H1 (cell line): Measurements from ENCODE around the gene BEX2. TPM values are rescaled to one million over a fixed set of nuclear protein-coding genes. Genes with fewer than 3 reads are reported as not detected.

Experiments
- BACH1 ChIP-seq: IDR thresholded peaks from 2 replicates; pipeline ENCODE4 v1.6.1; 2012; ENCODE audit warnings: low read length, improper control_type of control experiment
- GTF2F1 ChIP-seq: IDR thresholded peaks from 2 replicates; pipeline ENCODE4 v1.6.1; 2012; ENCODE audit warnings: low read depth, low read length, improper control_type of control experiment, borderline replicate concordance
- JUN ChIP-seq: IDR thresholded peaks from 2 replicates; pipeline ENCODE4 v1.6.1; 2011; ENCODE audit warnings: low read depth, mild to moderate bottlenecking, improper control_type of control experiment, low read length
- KDM1A ChIP-seq: fragments of 200-600, 300-600 bp; sonication (generic); IDR thresholded peaks from 2 replicates; pipeline ENCODE4 v1.7.1; 2016; ENCODE audit warnings: mild to moderate bottlenecking, low read length, borderline replicate concordance
- MAFK ChIP-seq: IDR thresholded peaks from 2 replicates; pipeline ENCODE4 v1.6.1; 2012; ENCODE audit warnings: low read depth, mild to moderate bottlenecking, improper control_type of control experiment, low read length
- NRF1 ChIP-seq: IDR thresholded peaks from 2 replicates; pipeline ENCODE4 v1.6.1; 2011; ENCODE audit warnings: mild to moderate bottlenecking, low read depth, low read length, improper control_type of control experiment
- SIN3A ChIP-seq, 2 experiments: IDR thresholded peaks in 1 of 2; conservative IDR thresholded peaks in 1 of 2; 2 replicates each; pipeline ENCODE4 v1.6.1; 2011 to 2012; ENCODE audit warnings: low read length in 2 of 2, improper control_type of control experiment in 1 of 2, low read depth in 1 of 2, mild to moderate bottlenecking in 1 of 2
- SRF ChIP-seq: IDR thresholded peaks from 2 replicates; pipeline ENCODE4 v1.6.1; 2011; ENCODE audit warnings: mild to moderate bottlenecking, low read depth, low read length, moderate library complexity
- polyA plus RNA-seq, 7 experiments: library from polyadenylated mRNA; depleted of rRNA in 3 of 7; stranded (reverse) in 5 of 7; unstranded in 2 of 7; fragments of >200 nt in 5 of 7; fragments of 200-250 nt in 2 of 7; gene quantifications; 1 replicate in 5 of 7; 2 replicates in 1 of 7; 4 replicates in 1 of 7; pipeline versions ENCODE4 v1.2.1 to v1.2.3, GENCODE V29; 2011 to 2013; ENCODE audit warnings: missing spikeins in 2 of 7, mixed read lengths in 2 of 7
- total RNA-seq: library from RNA; stranded (reverse); fragmentation: NEBNext Ultra II Directional; extraction: Animal tissue kit (Norgen Biotek cat#: 25700); gene quantifications from 2 replicates; pipeline ENCODE4 v1.2.1, GENCODE V29; 2021
- TF ChIP-seq, protein P1 (sequence below), 3 experiments: IDR thresholded peaks; 1 replicate in 2 of 3; 2 replicates in 1 of 3; pipeline versions ENCODE4 v1.5.1 to v1.6.1; 2011; ENCODE audit warnings: low read length in 3 of 3, mild to moderate bottlenecking in 3 of 3, inconsistent platforms in 2 of 3, low read depth in 1 of 3, moderate library complexity in 1 of 3; ENCODE audit not compliant: insufficient read depth in 1 of 3; ENCODE audit errors: control extremely low read depth in 1 of 3

Gene BEX2
- total and polyA plus RNA-seq, 2 of the 8 experiments (the other 6 are each of a cell fraction or from before 2014, with no cell fraction given) = 53.8 to 60.2 TPM

- TF ChIP-seq MAFK (no peak), KDM1A (no peak), GTF2F1 (no peak), SIN3A (conservative IDR thresholded peaks at IDR 0.05 in 1 of 2, IDR thresholded peaks at IDR 0.05 in 1 of 2; ENCODE audit: low read depth in 1 of 2, low read length in 2 of 2) (no peak; a peak in 1 of 4 replicates), JUN (no peak), NRF1 (no peak), SRF (no peak), BACH1 (no peak)
- TF ChIP-seq, protein P1, sequence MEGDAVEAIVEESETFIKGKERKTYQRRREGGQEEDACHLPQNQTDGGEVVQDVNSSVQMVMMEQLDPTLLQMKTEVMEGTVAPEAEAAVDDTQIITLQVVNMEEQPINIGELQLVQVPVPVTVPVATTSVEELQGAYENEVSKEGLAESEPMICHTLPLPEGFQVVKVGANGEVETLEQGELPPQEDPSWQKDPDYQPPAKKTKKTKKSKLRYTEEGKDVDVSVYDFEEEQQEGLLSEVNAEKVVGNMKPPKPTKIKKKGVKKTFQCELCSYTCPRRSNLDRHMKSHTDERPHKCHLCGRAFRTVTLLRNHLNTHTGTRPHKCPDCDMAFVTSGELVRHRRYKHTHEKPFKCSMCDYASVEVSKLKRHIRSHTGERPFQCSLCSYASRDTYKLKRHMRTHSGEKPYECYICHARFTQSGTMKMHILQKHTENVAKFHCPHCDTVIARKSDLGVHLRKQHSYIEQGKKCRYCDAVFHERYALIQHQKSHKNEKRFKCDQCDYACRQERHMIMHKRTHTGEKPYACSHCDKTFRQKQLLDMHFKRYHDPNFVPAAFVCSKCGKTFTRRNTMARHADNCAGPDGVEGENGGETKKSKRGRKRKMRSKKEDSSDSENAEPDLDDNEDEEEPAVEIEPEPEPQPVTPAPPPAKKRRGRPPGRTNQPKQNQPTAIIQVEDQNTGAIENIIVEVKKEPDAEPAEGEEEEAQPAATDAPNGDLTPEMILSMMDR (IDR thresholded peaks at IDR 0.05; ENCODE audit: control extremely low read depth in 1 of 3, insufficient read depth in 1 of 3, low read depth in 1 of 3, low read length in 3 of 3) = no peak
Measured at GRCh38 chrX:103310555-103311398, at the start of gene BEX2 (continued).
